ENCODE measurements around the gene CLEC1B.
"Not testable (repeated sequence)": the region's sequence is repeated elsewhere in the genome, so short reads cannot be mapped to it uniquely, and the experiment has no call there.

Gene CLEC1B

DNA sequence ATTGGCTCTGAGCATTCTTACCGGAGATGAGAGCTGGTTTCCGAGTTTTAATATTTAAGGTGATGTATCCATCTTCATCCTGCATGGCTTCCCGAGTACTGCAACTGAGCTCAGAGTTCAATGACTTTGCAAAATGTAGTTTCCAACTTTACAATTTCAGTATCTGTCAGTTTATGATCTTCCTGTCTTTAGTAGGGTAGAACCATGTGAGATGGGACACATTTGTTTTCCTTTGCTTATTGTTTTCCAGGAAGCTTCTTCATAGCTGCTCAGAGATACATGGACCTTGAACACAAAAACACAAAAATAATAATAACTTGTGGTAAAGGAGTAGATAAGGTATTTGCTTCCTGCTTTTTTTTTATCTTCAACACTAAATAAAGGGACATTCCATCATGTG lies at the start of gene CLEC1B:
CLEC1B (minus strand) TSS at position 106 of the 400 bp plus-strand sequence; CDS start at position 85, 21 bp downstream.
- H3K4me3 ChIP-seq (ENCODE audit: low read depth, low read length), result no peak within 1 kb of the TSS

DNA sequence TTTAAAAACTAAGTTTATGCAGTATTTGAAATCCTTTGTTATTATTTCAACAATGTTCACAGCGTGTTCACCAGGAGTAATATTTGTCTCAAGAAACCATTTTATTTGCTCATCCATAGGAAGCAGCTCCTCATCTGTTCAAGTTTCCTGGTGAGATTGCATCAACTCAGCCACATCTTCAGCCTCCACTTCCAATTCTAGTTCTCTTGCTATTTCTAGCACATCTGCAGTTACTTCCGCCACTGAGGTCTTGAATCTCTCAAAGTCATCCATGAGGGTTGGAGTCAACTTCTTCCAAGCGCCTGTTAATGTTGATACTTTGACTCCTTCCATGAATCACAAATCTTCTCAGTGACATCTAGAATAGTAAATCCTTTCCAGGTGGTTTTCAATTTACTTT lies 49.6 kb upstream of the CLEC1B start:
- H3K4me3 ChIP-seq (ENCODE audit: low read depth, low read length), result no peak overlapping the region

DNA sequence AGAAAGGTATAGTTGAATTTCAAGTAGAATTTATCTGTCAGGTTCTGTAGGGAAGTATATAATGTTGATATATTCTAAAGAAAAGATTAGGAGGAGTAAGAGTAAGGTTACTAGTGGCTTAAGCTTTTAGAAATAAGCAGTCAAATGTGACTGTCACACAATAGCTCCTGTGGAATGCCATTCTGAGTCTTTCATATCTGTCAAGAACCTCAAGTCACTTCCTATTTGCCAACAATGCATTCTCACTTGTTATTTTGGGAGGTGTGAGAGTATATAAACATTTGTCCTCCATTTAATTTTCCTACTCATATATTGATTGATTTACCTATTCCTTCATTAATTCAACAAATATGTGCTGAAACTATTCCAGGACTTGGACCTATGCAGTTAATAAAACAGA lies 43.2 kb upstream of the CLEC1B start:
- no peak overlapping the region for H3K4me3 ChIP-seq (ENCODE audit: low read depth, low read length)

DNA sequence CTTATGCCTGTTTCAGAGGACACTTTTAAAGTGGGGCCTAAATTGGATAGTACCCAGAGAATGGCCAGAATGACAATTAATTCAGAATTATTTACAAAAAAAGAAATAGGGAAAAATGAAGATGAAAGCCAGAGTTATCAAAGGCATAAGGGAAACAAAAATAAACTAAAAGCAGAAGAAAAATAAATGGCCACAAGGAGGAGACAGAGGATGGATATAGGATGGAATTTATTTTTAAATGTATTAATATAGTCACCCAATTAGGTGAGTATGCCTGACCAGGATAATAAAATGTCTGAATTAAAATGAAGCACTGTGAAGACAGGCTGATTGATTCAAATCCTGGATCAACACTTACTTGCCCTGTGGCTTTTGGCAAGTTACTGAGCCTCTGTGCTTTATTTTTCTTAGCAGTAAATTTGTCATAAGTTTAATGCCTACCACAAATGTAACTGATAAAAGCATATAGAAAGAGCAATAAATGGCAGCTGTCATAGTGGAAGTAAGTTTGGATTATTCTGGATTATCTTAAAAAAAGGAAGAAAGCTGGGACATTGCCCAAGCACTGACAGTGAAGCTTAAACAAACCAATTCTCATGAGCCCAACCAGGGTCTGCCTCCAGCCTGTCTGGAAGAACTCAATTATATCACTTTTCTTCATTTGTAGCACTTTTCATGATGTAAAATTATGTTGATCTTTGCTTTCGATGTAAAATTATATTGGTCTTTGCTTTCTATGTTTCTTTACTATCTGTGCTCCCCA lies 35.0 kb upstream of the CLEC1B start:
- H3K4me3 ChIP-seq (ENCODE audit: low read depth, low read length), result no peak overlapping the region

DNA sequence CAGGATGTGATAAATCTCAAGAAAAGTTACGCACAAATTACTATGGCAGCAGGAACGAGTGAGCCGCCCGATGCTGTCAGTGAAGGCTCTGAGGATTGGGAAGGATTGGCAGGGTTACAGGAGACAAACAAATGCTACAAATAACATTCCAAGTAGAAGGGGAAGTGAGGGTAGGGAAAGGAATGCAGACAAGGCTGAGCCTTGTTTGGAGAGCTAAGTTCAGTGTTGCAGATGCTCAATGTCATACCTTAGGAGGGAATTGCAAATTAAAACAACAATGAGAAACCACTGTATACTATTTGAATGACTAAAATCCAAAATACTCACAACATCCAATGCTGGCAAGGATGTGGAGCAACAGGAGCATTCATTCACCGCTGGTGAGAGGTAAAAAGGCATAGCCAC lies 32.9 kb upstream of the CLEC1B start:
- no peak overlapping the region for H3K4me3 ChIP-seq (ENCODE audit: low read depth, low read length)

DNA sequence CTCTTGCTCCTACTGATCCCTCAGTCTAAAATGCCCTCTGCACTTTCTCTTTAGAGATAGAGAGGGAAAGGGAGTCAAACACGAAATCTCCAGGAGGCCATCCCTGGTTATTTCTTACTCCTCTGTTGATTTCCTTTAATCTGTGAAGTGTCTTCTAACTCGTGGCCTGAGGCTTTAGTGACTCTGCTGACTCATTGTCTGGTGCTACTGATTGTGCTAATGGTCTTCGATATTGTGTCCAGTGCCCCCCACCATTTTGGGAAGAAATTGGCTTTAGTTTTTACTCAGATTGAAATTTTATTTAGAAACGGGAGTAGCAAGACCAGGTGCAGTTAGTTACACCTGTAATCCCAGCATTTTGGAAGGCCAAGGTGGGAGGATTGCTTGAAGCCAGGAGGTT lies 32.4 kb upstream of the CLEC1B start:
- no peak overlapping the region for H3K4me3 ChIP-seq (ENCODE audit: low read depth, low read length)

DNA sequence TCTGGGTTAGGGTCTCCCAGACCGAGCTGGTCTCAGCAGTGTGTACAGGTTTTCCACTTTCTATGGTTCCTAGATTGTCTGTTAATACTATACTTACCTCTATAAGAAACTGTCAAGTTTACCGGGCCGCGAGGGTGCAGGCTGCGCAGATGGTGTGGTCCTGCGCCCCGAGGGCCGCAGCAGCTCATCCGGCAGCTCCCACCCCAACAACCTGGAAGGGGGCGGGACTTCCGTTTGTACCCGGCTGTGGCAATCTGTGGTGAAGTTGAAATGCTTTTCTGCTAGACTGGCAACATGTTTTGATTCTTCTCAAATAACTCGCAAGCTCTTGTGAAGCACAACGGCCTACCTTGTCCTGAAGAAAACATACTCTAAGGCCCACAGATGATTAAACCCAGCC lies 31.5 kb upstream of the CLEC1B start, which contains the start of gene CLEC9A:
CLEC9A (plus strand) TSS at position 237 of the 400 bp plus-strand sequence. CDS start 22,006 bp downstream, outside the sequence.
- H3K4me3 ChIP-seq (ENCODE audit: low read depth, low read length), result no peak within 1 kb of the TSS

DNA sequence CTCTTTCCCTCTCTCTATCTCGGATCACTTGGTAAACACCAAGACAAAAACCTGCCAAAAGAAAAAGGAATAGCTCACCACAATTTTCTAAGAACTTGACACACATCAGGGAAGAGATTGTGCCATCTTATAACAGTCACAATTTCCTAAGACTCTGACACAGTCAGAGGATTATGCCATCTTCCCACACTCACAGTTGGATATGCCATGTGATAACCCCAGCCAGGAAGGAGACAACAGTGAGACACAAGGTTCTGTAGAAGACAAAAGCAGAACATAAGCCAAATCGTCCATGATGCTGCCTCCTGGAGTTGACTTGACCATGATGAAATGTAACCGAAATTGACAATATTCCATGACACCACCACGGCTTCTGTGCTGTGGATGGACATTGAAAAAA lies 28.8 kb upstream of the CLEC1B start:
- H3K4me3 ChIP-seq (ENCODE audit: low read depth, low read length), result no peak overlapping the region

DNA sequence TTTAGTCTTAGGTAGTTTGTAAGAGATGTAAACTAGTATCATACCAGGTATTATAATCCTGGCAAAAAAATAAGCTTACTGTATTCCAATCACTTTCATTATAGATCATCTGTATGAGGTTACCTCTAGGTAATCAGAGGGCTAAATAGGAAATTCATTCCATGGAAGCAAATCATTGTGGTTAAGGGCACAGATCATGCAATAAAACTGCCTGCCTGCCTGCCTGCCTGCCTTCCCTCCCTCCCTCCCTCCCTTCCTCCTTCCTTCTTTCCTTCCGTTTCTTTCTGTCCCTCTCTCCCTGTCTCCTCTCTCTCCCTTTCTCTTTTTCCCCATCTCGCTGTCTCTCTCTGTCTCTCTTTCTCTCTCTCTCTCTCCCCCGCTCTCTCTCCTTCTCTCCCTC lies 28.4 kb upstream of the CLEC1B start:
- no peak overlapping the region for H3K4me3 ChIP-seq (ENCODE audit: low read depth, low read length)

DNA sequence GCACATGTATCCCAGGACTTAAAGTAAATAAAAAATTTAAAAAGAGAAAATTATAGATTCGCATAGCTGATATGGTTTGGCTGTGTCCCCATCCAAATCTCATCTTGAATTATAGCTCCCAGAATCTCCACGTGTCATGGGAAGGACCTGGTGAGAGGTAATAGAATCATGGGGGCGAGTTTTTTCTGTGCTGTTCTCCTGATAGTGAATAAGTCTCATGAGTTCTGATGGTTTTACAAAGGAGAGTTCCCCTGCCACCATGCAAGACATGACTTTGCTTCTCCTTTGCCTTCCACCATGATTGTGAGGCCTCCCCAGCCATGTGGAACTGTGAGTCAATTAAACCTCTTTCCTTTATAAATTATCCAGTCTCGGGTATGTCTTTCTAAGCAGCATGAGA lies 27.7 kb upstream of the CLEC1B start:
- not testable (repeated sequence) for H3K4me3 ChIP-seq (ENCODE audit: low read depth, low read length)

DNA sequence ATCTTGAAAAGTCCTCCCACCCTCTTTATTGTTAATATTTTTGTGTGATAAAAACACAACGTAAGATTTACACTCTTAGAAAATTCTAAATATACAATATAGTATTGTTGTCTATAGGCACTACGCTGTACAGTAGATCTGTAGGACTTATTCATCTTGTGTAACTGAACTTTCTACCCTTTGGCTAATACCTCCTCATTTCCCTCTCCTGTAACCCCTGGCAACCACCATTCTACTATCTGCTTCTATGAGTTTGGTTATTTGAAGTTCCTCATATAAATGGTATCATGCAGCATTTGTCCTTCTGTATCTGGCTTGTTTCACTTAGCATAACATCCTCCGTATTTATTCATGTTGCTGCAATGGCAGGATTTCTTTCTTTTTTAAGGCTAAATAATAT lies 26.3 kb upstream of the CLEC1B start:
- H3K4me3 ChIP-seq (ENCODE audit: low read depth, low read length), result no peak overlapping the region

DNA sequence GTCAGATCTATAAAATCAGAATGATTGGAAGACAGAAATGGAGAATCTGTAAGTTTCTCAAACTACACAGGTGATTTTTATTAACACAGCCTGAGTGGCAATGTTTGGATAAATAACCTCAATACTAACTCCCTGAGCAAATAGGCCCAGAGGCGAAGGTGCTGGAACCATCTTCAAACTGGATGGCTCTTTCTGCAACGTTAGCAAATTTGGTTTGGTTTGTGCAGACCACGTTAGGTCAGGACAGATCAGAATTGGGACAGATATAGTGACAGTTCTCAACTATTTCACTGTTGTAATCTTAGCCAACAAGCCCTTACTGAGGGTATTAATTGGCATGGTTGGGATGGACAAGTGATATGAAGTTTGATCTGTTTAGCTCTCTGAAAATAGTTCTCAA lies 22.4 kb upstream of the CLEC1B start:
- no peak overlapping the region for H3K4me3 ChIP-seq (ENCODE audit: low read depth, low read length)

DNA sequence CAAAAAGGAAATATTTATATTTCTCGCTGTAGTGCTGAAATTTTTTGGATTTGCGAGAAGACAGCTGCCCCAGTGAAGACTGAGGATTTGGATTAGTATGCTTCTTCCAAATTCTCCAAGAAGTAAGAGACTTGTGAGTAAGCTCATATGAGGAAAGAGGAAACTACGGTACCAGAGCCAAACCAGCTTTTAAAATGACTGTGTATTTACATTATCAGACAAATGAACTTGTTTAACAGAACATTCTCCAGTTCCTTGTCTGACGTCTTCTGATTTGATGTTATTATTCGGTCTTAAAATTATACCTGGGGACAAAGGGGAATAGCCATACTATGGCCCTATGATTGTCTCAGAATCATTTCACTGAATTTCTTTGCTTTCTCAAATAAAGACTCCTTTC lies 19.5 kb upstream of the CLEC1B start:
- H3K4me3 ChIP-seq (ENCODE audit: low read depth, low read length), result no peak overlapping the region

DNA sequence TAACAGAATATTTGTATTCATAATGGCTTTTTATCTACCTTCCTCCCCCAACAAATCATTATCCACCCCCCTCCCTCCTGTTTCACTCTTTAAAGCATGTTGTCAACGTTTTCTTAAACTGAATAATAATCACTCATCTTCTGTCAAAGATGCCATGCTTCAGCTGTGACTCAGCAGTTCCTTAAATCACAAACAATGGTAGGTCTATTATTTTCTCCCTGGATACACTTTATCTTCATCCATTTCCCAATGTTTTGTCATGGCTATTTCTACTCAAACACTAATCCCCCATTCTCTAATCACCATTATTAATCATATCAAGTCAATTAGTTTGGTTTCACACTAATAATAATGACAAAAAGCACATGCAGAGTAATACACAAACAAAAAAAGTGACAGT lies 18.0 kb upstream of the CLEC1B start:
- no peak overlapping the region for H3K4me3 ChIP-seq (ENCODE audit: low read depth, low read length)

DNA sequence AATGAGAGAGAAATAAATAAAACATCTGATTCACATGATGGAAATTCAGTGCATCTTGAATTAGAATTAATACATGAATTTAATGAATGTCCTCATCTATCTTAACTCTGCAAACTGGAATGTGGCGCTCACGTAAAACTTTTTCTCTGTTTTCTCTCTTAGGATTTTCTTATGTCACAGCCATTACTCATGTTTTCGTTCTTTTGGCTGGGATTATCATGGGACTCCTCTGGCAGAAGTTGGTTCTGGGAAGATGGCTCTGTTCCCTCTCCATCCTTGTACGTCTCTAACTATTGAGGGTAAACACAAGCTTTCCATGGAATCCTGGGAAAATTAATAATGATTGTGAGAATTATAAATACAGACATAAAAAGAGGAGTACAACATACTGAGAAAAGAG lies 16.5 kb upstream of the CLEC1B start:
- no peak overlapping the region for H3K4me3 ChIP-seq (ENCODE audit: low read depth, low read length)

DNA sequence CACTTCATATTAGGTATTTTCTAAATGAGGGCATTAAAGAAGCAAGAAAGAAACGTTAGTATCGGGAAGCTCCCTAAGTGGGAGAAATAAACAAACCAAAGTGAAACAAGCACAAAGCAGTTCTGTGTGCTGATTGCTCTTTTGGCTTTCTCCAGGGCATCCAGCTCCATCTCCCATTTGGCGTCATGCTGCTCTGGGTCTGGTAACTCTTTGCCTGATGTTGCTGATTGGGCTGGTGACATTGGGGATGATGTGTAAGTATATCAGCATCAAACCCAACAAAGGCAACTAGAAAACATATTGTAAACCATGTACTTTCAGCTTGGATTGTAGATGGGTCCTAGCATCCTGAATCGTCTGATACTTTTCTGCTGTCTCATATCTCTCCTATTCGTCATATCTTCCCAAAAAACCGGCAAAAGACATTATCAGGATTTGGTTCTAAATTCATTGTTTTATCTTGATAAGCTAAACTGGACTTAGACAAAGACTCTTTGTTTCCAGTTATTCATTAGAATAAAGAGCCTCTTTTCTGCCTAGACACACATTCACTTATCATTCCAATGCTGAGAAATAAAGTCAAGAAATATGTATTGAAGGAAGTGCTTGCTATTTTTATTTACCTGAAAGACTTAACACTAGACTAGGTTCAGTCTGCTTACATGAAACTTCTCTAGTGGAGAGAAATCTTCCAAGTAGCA lies 13.9 kb upstream of the CLEC1B start:
- no peak overlapping the region for H3K4me3 ChIP-seq (ENCODE audit: low read depth, low read length)

DNA sequence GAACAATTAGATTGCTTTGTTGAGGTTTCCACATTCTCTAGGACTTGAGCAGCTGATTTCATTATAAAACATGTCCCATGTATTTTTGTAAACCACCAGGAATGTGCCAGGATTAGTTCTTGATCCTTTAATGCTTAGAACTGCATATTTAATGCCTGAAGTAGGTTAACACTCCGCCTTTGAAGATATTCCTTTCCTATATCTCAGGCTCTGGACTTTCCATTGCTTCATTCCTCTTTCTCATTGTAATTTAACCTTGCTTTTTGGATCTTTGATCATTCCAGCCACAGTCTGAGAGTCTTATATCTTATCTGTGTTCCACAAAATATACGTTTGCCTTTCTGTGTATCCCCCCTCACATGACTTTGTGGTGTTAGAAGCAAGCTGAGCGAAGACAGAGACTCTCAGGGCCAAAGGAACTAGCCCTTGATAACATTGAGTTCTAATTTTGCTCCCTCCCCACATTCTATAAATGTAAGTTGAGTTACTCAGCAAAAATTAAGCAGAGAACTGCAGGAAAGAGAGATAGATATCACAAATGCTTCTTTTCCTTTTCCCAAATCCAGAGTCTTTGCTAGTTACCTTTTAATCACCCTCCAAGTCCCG lies 2.4 kb upstream of the CLEC1B start:
- H3K4me3 ChIP-seq (ENCODE audit: low read depth, low read length), result no peak overlapping the region

DNA sequence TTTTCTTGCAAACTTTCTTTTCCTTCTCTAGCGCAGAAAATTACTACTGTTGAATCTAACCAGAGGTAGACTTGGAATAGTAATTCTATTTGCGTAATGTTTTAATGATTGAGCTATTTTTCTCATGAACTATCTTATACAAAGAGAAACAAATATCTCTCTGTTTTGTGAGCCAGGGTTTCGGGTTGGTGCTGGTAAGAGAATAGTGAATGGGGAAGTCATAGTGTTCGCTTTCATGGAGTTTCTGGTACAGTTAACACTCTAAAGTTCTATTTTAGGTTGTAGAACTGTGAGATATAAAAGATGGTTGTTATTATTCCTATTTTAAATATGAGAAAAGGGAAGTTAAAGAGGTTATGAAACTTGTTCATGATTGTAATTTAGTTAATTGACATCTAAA lies 6.6 kb downstream of the CLEC1B start:
- H3K4me3 ChIP-seq (ENCODE audit: low read depth, low read length), result no peak overlapping the region

DNA sequence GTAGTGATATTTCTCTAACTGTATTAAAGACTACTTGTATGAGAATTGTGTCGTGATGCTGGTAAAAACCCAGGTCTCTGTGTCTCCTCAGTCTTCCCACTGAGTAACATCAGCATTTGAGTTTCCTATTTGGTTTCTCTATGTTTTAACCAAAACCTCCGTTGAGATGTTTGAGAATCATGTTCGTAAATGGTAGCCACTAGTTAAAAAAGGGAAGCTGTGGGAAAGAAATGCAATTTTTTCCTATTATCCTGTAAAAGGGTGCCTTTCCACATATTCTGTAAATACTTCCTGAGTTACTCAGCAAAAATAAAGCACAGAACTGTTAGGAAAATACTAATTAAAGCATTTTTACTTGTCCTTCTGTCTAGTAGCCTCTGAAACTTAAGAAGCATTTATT lies 7.0 kb downstream of the CLEC1B start:
- no peak overlapping the region for H3K4me3 ChIP-seq (ENCODE audit: low read depth, low read length)

DNA sequence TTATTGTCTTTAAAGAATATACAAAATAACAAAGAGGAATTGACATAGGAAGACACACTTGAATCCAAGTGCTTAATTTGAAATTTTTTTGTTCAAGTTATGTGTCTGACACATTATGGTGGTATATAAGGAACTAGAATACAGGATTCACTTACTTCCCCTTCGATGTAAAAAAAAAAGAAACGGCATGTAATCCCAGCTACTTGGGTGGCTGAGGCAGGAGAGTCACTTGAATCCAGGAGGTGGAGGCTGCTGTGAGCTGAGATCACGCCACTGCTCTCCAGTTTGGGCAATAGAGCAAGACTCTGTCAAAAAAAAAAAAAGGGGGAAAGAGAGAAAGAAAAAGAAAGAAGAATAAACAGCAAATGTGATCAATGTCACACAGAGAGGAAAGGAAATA lies 18.8 kb downstream of the CLEC1B start:
- H3K4me3 ChIP-seq (ENCODE audit: low read depth, low read length), result no peak overlapping the region

DNA sequence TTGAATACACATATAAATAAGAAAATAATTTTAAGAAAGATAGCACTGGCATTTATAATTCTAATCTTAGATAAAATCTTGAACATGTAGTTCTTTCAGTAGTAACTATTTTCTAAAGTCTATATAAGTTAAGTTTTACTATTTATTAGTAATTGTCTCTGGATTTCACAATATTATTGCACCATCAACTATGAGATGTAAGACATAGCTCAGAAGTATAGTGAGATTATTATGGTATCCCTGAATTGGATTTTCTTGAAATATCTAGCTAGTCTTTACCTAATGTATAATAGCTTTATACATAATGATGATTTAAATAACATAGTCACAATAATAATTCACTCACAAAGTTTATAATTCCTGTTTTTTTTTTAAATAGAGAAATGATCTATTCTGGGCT lies 21.0 kb downstream of the CLEC1B start:
- H3K4me3 ChIP-seq (ENCODE audit: low read depth, low read length), result no peak overlapping the region

DNA sequence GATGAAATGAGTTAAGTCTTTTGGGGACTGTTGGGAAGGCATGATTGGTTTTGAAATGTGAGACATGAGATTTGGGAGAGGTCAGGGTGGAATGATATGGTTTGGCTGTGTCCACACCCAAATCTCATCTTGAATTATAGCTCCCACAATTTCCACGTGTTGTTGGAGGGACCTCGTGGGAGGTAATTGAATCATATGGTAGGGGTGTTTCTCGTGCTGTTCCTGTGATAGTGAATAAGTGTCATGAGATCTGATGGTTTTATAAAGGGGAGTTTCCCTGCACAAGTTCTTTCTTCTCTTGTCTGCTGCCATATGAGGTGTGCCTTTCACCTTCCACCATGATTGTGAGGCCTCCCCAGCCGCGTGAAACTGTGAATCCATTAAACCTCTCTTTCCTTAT lies 22.3 kb downstream of the CLEC1B start:
- not testable (repeated sequence) for H3K4me3 ChIP-seq (ENCODE audit: low read depth, low read length)
